NCI-H82 treated with DMSO at 0.1 percent for 48 hours (cell line): ENCODE results near the gene KCNQ1OT1.

Source experiments
- DNase-seq: peaks from one replicate; lab custom pipeline; 2025; ENCODE audit not compliant: unreplicated experiment; lab: John Stamatoyannopoulos, UW

KCNQ1OT1 gene

GRCh38 chr11:2669634-2670469, 29.9 kb downstream of the KCNQ1OT1 start:
- no peak for DNase-seq

GRCh38 chr11:2668876-2669275, 30.9 kb downstream of the KCNQ1OT1 start:
- no peak for DNase-seq

GRCh38 chr11:2667940-2668339, 31.9 kb downstream of the KCNQ1OT1 start:
- DNase-seq: no peak

- peak; percentile 37 for DNase-seq
Measured at GRCh38 chr11:2666828-2667570, 32.8 kb downstream of the KCNQ1OT1 start.

GRCh38 chr11:2666401-2666741, 33.4 kb downstream of the KCNQ1OT1 start:
- DNase-seq: no peak

- DNase-seq: no peak
Measured at GRCh38 chr11:2665526-2666400, 34.0 kb downstream of the KCNQ1OT1 start.

GRCh38 chr11:2664791-2665525, 34.8 kb downstream of the KCNQ1OT1 start:
- DNase-seq: no peak

GRCh38 chr11:2664376-2664775, 35.4 kb downstream of the KCNQ1OT1 start:
- no peak for DNase-seq

GRCh38 chr11:2663915-2664314, 35.9 kb downstream of the KCNQ1OT1 start:
- no peak for DNase-seq

GRCh38 chr11:2663506-2663905, 36.3 kb downstream of the KCNQ1OT1 start:
- DNase-seq: no peak

- DNase-seq: no peak
Measured at GRCh38 chr11:2662430-2663299, 37.1 kb downstream of the KCNQ1OT1 start.

GRCh38 chr11:2662024-2662312, 37.8 kb downstream of the KCNQ1OT1 start:
- DNase-seq: no peak

- no peak for DNase-seq
Measured at GRCh38 chr11:2661173-2662023, 38.4 kb downstream of the KCNQ1OT1 start.

- no peak for DNase-seq
Measured at GRCh38 chr11:2660357-2660939, 39.3 kb downstream of the KCNQ1OT1 start.

GRCh38 chr11:2657697-2658284, 42.0 kb downstream of the KCNQ1OT1 start:
- no peak for DNase-seq

GRCh38 chr11:2656859-2657258, 42.9 kb downstream of the KCNQ1OT1 start:
- DNase-seq: no peak

- no peak for DNase-seq
Measured at GRCh38 chr11:2655834-2656622, 43.8 kb downstream of the KCNQ1OT1 start.
